Activated CD8-positive, alpha-beta memory T cell treated with anti-CD3 and anti-CD28 coated beads, Interleukin-2, amount 50 U/mL, for 1 hour (primary cell): ENCODE results near the gene CNTNAP2.

Experiments
- DNase-seq: peaks from one replicate; pipeline ENCODE4 v3.0.0-alpha.2; 2020; ENCODE audit errors: extremely low read depth

CNTNAP2 gene

DNA sequence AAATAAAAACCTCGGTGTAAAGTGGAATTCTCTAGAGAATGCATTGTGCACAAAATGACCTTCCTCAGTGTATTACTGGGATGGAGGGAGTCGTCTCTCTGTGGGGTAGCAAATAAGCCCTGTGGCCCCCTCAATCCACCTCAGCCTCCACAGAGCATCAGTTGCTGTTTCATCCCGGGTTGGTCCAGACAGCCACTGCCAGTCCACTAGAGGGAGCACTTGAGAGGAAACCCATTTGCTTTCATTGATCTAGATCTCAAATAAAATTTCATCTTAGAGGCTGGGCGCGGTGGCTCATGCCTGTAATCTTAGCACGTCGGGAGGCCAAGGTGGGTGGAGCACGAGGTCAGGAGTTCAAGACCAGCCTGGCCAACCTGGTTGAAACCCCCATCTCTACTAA, 1128.7 kb downstream of the CNTNAP2 start:
- DNase-seq = no peak

DNA sequence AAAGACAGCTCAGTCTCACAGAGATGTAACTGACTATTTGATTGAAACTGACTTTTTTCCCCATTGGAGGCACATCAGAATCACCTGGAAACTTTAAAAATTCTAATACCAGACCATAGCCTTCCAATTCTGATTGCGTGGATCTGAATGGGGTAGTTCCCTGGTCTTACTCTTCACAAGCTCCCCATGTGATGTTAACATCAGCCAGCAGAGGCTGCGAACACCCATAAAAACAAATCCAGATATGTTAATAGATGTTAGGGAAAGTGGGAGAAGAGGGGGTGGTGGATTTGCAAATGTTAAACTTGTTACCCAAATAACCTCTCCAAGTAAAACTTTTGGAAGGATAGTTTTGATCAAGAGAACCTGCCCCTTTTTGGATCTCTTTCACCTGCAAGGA, 1133.4 kb downstream of the CNTNAP2 start:
- no peak for DNase-seq

DNA sequence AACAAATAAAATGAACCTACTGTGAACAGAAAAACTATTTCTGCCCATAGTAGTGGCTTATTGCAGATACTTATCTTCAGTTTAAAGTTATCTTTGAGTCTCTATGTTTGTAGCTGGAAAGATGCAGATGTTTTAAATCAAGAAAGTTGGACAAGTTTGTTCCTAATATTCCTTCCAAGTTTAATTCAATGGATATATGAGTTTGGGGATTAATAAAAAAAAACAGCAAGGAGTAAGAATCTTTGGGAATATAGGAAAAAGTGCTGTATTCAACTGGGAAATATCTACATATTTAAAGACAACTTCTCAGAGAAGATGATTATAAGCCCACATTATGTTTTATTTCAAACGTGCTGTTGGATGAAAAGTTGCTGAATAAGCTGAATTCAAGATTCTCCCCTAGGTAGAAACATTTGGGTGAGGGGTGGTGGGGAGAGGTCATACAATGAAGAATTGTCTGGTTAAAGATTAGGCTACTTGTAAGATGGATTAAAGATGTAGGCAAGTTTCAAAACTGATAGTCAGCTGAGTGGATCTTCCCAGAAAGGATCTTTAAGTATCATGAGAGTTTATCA, 1135.2 kb downstream of the CNTNAP2 start:
- DNase-seq = no peak

DNA sequence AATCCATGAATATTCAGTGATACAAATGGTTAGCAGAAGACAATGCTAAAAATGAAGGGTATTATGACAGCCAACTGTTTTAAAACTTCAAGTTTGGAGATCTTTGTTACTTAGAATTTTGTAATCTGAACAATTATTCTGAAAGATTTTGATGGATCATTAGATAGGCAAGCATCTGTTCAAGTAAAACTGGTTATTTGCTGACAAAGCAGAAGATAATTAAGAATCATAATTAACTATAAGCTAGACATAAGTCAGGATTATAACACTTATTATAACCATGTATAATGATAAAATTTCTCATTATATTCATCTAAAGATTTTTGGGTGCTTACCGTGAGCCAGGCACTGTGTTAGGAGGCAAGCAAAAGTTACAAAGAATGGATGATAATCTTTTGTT, 1145.1 kb downstream of the CNTNAP2 start:
- no peak for DNase-seq

DNA sequence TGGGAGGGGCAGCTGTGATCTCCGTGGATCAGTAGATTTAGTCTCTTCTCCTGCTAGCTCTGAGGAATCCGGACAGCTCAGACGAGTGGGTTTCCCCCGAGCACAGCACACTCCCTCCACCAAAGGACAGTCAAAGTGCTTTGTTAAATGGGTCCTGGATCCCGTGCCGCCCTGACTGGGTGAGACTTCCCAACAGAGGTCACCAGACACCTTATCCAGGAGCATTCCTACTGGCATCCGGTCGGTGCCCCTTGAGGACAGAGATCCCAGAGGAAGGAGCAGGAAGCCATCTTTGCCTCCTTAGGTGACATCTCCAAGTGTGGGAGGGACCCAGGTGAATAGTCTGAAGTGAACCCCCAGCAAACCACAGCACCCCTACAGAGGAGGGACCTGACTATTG, 1148.9 kb downstream of the CNTNAP2 start:
- no peak for DNase-seq

DNA sequence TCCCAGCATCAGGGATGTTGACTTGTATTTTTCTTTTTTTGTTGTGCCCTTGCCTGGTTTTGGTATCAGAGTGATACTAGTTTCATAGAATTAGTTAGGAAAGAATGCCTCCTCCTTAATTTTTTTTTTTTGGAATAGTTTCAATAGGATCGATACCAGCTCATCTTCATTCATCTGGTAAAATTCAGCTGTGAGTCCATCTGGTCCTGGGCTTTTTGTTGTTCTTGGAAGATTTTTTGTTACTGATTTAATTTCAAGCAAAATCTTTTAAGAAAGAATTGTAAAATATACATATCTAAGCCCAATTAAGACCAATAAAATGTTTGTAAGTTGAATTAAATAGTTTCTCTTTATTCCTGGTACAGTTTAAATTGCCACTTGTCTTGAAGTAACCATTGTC, 1159.5 kb downstream of the CNTNAP2 start:
- DNase-seq = no peak

DNA sequence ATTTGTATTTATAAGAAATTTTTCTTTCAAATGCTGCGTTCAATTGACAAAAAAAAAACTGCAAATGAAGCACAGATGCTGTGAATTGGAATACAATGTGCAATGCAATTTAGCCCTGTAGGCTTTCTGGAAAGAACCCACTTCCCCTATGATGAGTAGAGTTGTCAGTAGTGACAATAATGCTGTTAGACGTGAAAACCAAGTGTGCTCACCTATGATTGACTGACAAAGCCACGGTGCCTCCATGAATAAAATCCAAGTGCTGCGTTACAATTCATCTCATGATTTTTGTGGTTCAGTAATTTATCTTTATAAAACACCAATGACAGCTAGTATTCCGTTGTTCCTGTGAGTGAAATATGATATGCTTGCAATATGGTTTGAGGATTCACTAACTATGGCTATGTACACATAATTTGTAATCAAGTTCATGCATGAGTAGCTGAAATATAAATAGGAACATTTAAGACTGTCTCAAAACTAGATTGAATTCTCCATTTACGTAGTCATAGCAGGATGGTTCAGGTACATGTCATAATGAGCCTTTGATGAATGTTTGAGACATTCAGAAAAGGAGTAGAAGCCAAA, 1160.3 kb downstream of the CNTNAP2 start:
- no peak for DNase-seq

DNA sequence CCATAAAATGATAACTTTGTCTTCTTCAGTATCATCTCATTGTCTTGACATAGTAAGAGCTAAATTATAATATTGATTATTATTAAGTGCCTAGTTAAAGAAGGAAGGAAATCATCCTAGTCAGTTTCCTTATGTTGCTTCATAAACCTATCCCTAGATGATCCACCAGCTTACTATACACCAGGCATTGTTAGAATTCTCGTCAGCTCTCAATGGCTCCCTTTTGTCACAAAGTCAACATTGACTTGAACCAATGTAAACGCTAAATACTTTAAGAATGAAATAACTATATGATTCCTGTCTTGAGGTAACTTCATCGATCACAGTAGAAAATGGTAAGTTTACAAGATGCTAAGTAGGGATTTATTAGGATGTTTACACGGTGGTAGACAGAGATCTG, 1162.9 kb downstream of the CNTNAP2 start:
- no peak for DNase-seq

DNA sequence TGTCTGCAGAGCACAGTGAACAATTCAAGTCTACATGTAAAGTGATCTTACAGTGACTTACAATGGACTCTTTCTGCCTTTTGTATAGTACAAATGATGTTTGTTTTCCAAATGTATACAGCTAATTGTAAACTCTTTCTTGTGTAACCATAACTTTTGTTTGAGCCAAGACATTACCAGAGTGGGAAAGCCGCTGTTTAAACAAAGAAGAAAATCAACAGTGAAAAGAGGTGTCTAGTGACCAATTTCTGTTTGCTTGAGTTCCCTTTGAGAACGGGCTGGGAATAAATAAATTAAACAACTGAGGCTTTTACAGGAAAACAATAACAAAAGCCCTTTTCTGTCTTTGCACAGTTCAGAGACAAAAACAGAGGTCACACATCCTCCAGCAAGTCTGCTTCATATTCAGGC, 1163.4 kb downstream of the CNTNAP2 start:
- DNase-seq = no peak

DNA sequence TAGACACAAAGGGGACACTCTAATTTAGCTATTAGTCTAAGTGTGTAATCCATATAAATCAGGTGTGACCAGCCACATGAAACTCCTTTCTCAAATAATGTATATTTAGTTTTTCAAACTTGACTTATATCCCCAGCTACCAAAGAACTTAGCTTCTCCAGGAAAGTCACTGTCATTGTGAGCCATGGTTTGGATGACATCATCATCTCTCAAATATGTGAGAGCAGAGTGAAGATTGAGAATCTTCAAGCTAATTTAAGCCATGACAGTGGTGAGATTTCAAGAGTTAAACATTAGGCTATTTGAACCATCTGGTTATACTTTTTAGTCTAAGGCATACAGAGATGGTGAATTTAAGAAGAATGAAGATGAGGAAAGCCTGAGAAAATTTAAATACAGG, 1165.6 kb downstream of the CNTNAP2 start:
- DNase-seq = no peak

DNA sequence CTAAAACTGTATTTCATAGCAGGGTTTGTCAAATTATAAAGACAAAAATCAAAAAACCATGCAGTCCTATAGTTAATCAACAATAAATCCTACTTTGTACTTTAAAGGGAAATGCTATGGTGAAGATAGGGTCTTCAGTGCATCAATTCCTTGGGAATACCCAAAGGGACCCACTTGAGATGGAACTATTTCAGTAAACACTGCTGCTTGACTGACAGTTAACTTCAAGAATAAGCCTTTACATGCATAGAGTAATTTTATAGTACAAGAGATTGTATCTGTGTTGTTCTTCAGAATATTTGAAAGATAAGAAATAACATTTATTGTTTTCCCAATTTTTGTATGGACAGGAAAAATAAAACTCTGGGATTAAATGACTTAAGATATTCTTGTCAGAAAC, 1179.6 kb downstream of the CNTNAP2 start:
- no peak for DNase-seq

DNA sequence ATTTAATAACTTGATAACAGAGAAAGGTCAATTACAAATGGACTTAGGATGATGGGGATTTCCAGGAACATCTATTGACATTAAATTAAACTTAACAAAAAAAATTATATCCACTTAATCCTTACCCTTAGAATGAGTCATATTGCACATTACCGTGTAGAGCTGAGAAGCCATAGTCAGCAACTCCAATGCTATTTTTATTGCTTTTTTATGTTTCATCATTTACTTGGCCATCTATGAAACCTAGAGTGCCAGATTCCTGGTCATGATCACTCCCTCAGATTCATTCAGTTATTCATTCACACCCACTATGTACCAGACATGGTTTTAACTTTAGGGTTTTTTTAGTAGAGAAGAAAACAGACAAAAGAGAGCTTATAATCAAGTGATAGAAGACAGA, 1180.4 kb downstream of the CNTNAP2 start:
- DNase-seq = no peak

DNA sequence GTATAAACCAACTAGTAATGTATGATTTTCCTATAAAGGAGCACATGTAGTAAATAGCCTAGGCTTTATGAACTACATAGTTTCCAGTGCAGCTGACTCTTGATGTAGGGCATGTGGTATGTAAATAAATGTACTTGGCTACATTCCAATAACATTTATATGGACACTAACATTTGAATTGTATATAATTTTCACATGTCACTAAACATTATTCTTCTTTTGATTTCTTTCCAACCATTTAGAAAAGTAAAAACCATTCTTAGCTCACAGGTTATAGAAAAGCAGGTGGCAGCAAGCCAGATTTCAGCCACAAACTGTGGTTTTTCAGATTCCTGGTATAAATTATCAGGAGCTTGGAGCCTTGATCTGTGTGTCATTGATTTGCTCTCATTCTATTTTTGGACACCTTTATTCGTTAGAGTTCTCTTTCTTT, 1182.0 kb downstream of the CNTNAP2 start:
- no peak for DNase-seq

DNA sequence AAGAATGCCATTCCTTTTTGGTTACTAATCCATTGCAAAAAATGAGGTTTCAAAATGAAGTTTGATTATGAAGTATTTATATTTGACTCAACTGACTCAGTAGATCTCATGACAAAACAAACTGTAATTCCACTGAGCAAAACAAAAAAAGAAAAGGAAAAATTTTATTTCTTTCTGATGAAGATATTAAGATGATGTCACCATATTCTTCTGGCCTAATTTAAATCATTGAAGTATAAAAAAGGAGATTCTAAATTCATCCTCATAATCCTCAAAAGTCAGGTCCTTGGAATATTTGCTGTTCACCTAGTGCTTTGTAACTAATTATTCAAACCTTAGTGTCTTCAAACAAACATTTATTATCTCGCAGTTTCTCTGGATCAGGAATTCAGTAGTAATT, 1183.7 kb downstream of the CNTNAP2 start:
- no peak for DNase-seq

DNA sequence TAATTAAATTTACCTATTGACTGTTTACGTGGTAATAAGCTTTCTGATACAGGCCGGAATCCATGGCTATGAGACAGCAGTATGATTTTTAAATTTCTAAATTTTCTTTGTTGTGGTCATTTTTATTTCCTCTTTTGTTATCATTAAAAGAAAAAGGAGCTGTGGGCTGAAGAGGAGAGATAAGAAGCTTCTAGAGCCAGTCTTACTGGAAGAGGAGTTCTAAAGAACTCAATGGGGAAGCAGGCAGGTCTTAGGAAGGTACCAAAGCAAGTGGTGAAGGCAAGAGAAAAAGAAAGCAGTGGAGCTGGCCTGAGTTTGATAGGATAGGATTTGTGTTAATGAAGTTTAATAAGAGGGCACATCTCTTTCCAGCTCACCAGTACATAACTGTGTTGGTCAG, 1187.8 kb downstream of the CNTNAP2 start:
- DNase-seq = no peak

DNA sequence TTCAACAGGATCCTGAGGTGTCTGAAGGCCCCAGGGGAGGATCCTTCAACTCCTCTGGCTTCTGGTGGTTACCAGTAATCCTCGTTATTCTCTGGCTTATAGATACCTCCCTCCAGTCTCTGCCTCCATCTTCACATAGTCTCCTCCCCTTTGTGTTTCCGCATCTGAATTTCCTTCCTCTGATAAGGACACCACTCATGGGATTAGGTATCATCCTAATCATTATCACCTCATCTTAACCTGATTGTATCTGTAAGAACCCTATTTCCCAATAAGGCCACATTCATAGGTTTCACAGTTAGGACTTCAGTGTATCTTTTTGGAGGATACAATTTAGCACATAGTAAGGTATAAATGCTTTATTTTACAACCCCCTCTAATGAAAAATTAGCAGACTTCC, 1189.2 kb downstream of the CNTNAP2 start:
- DNase-seq = no peak

DNA sequence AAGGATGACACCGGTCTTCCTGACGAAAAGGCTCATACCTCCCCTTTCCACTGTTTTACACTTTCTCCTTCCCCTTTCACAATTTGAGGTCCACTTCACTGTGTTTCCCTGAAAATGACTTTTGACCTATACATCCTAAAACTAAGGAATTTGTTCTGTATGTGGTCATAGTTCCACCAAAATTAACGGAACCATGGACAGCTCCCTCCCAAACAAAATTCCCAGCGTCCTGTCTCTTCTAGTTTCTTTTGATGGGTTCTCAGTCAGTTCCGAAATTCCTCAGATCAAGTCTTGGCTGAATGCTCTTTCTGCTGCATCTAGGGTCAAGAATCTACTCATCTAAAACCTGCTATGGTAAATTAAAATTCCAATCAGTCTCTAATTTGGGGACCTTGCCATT, 1191.9 kb downstream of the CNTNAP2 start:
- no peak for DNase-seq

DNA sequence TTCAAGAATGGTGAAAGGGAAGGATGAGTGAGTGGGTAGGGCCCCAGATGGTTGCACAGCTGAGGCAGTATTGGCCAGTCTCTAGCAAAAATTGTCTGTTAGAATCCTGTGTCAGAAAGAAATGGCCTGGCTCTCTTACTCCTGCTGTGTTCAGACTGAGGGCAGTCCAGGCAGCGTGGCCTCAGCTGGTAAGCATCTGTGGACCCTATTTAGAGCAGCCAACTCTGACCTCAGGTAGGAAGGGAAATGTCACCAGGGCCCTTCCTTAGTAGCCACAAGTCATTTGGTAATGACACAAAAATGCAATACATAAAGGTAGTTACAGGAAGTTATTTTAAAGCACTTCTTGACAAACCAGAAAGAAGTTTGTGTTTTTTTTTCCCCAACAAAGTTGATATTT, 1194.7 kb downstream of the CNTNAP2 start:
- DNase-seq = no peak

DNA sequence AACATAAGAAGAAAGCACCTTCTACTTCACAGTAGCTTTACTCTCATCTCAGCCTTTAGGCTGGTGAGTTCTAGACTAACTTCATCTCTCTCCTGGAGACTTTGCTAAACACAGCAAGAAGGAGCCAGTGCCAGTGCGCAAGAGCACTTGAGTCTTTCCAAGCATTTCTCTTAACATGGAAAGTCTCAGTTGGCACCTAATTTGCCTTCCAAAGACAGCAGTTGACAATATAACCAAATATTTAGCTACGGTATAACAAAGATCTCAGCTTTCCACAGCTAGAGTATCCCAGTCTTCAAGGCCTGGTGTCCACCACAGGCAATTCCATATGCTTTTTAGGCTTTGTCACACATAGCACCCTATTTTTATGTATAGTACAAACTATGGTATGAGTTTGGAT, 1204.9 kb downstream of the CNTNAP2 start:
- no peak for DNase-seq

DNA sequence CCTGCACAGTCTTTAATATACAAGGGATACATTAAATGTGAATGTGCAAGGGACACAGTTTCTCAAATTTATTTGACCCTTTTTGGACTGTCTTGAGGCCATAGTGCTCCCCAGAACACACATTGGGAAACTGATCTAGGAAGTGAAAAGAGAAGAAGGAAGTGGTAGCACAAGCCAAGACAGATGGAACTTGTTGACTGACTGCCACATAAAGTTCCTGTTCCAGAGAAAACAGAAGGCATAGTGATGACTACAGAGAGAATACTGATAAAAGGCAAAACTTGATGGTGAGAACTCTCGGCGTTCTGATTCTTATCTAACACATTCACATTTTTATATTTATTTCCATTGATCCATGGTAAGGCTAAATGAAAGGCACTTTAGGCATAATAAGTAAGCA, 1216.4 kb downstream of the CNTNAP2 start:
- no peak for DNase-seq

DNA sequence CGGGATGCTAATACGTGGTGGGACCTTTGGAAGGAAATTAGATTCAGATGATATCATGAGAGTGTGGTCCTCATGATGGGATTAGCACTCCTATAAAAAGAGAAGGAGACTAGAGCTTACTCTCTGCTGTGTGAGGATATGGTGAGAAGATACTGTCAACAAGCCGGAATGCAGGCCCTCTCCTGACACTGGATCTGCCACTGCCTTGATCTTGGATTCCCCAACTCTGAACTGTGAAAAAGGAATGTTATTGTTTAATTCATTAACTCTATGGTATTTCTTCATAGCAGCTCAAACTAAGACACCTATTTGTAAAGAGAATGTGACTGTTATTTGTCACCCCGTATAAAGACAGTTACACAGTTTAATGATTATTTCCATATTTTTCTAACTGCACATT, 1246.5 kb downstream of the CNTNAP2 start:
- DNase-seq = no peak

DNA sequence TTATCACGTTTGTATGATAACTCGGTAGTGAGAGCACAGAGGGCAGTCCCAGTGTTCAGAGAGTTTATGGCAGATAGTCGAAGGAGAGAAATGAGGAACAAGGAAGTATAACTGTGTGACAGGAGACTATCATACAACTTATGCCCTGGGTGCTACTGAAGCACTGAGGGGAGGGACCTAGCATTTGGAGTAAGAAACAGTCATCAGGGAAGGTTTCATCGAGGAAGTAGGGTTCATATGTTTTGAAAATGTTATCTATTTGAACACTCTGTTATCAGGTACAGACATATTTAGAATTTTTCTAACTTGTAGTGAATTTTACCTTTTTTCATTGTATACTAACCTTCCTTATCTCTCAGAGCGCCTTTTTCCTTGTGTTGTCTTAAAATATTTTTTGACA, 1259.6 kb downstream of the CNTNAP2 start:
- DNase-seq = no peak

DNA sequence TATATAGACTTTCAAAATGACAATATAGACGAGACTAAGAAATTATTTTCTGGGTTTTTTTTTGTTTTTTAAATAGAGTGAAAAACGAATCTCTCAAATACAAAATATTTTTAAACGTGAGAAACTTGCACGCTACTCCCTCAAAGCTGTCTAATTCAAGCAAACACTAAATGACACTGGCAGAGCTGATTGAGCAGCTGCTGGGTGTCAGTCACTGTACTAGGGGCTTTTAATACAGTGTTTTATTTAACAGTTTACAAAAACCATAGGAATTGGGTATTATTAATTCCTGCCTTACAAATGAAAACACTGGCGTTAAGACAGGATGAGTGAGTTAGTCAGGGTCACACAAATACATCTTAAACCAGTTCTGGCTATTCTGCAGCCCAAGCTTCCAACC, 1264.3 kb downstream of the CNTNAP2 start:
- DNase-seq = no peak

DNA sequence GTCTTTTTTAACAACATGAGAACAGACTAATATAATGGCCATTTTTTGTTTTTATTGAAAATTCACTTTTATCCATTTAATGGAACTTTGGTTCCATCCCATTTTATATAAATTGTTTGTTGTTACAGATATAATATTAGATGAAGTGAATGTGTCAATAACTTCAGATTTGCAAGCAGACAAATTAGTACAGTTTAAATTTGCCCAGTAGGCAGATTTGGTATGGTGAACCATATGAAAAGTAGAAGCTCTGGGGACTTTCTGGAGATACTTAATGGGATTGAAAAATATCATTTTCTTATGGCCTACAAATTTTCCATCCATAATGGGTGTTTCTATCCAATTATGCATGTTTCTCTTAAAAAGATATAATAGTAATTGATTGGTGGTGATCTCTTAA, 1277.7 kb downstream of the CNTNAP2 start:
- DNase-seq = no peak
